Nephron progenitor cell (in vitro differentiated cells): Measurements from ENCODE around the gene FNIP2.
"Not testable (repeated sequence)": the region's sequence is repeated elsewhere in the genome, so short reads cannot be mapped to it uniquely, and the experiment has no call there.

Experiments used
- DNase-seq: peaks from one replicate; pipeline ENCODE4 v3.0.0; 2021
- H3K27ac Mint-ChIP-seq: 2 replicates; pipeline ENCODE4 v1.8.0; 2021; ENCODE audit warnings: mild to moderate bottlenecking, moderate library complexity, mixed read lengths
- H3K27me3 Mint-ChIP-seq: 2 replicates; pipeline ENCODE4 v1.8.0; 2021; ENCODE audit warnings: mild to moderate bottlenecking, low read depth, mixed read lengths; ENCODE audit not compliant: poor library complexity
- H3K36me3 Mint-ChIP-seq: 2 replicates; pipeline ENCODE4 v1.8.0; 2021; ENCODE audit warnings: low read depth, mixed read lengths
- H3K4me1 Mint-ChIP-seq: 2 replicates; pipeline ENCODE4 v1.8.0; 2021; ENCODE audit warnings: mixed read lengths
- H3K4me3 Mint-ChIP-seq: 2 replicates; pipeline ENCODE4 v1.8.0; 2021; ENCODE audit warnings: mild to moderate bottlenecking, moderate library complexity, mixed read lengths
- H3K9me3 Mint-ChIP-seq: 2 replicates; pipeline ENCODE4 v1.8.0; 2021; ENCODE audit warnings: mild to moderate bottlenecking, moderate library complexity, mixed read lengths
- TF ChIP-seq, protein P1 (sequence below): fragments of 200-600 bp; sonication (generic); IDR thresholded peaks from 2 replicates; pipeline ENCODE4 v1.5.0; 2021; ENCODE audit warnings: antibody characterized with exemption

Gene FNIP2

DNA sequence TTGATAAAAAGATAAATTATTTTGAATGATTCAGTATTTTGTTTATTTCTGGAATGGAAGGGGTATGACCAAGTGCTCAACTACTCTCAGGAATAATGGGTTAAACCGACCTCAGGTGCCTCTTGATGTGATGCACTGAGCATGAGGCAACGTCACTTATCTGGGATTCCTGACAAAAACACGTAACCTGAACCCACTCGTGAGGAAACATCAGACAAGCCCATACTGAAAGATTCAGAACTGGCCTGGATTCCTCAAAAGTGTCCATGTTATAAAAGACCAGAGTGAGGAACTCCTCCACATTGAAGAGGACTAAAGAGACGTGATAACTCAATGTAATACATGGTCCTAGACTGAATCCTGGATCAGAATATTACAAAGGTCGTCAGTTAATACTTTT, 144.0 kb downstream of the FNIP2 start:
- H3K27ac Mint-ChIP-seq: no peak overlapping the region
- DNase-seq: no peak
- peaks cover 4% of the 10 kb centered on the region for H3K4me1 Mint-ChIP-seq
- H3K9me3 Mint-ChIP-seq: peaks cover 4% of the 10 kb centered on the region
- H3K27me3 Mint-ChIP-seq: peaks cover 3% of the 10 kb centered on the region
- no peak overlapping the region for H3K4me3 Mint-ChIP-seq
- TF ChIP-seq, protein P1, sequence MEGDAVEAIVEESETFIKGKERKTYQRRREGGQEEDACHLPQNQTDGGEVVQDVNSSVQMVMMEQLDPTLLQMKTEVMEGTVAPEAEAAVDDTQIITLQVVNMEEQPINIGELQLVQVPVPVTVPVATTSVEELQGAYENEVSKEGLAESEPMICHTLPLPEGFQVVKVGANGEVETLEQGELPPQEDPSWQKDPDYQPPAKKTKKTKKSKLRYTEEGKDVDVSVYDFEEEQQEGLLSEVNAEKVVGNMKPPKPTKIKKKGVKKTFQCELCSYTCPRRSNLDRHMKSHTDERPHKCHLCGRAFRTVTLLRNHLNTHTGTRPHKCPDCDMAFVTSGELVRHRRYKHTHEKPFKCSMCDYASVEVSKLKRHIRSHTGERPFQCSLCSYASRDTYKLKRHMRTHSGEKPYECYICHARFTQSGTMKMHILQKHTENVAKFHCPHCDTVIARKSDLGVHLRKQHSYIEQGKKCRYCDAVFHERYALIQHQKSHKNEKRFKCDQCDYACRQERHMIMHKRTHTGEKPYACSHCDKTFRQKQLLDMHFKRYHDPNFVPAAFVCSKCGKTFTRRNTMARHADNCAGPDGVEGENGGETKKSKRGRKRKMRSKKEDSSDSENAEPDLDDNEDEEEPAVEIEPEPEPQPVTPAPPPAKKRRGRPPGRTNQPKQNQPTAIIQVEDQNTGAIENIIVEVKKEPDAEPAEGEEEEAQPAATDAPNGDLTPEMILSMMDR: no peak
- no peaks in the 10 kb centered on the region for H3K36me3 Mint-ChIP-seq

GRCh38 chr4:158913766-158914165, 144.9 kb downstream of the FNIP2 start:
- DNase-seq: no peak
- H3K27ac Mint-ChIP-seq: no peak overlapping the region
- TF ChIP-seq, protein P1: no peak
- H3K4me3 Mint-ChIP-seq: no peak overlapping the region
- H3K36me3 Mint-ChIP-seq: no peaks in the 10 kb centered on the region
- peaks cover 3% of the 10 kb centered on the region for H3K27me3 Mint-ChIP-seq
- H3K4me1 Mint-ChIP-seq: peaks cover 4% of the 10 kb centered on the region
- H3K9me3 Mint-ChIP-seq: peaks cover 4% of the 10 kb centered on the region

DNA sequence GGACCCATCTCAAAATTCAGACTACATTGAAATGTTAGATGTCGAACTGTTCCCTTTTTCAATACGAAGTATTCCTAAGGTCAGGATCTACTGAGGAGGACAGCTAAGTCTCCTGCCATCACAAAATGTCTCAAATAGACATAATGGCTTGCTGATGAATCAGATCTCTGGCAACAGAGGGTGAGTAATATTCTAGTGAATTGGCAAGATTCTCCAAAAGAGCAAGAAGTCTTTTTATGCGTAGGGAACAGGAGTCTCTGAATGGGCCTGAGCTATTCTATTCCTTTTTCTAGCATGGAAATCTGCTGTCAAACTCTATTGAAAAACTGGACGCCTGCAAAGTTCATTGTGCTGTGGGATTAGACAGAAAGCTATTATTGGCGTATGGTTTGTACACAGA, 145.4 kb downstream of the FNIP2 start:
- no peak for DNase-seq
- Mint-ChIP-seq H3K9me3 (peaks cover 4% of the 10 kb centered on the region), H3K36me3 (no peaks in the 10 kb centered on the region), H3K4me3 (no peak overlapping the region), H3K27me3 (peaks cover 3% of the 10 kb centered on the region), H3K4me1 (peaks cover 4% of the 10 kb centered on the region), H3K27ac (no peak overlapping the region)
- TF ChIP-seq, protein P1: no peak

- TF ChIP-seq, protein P1: no peak
- H3K9me3 Mint-ChIP-seq: peaks cover 11% of the 10 kb centered on the region
- H3K27me3 Mint-ChIP-seq: peaks cover 5% of the 10 kb centered on the region
- DNase-seq: no peak
- H3K4me1 Mint-ChIP-seq: peaks cover 4% of the 10 kb centered on the region
- no peak overlapping the region for H3K4me3 Mint-ChIP-seq
- no peak overlapping the region for H3K27ac Mint-ChIP-seq
- H3K36me3 Mint-ChIP-seq: peaks cover 3% of the 10 kb centered on the region
Observed at GRCh38 chr4:158915683-158916241, 146.9 kb downstream of the FNIP2 start.

DNA sequence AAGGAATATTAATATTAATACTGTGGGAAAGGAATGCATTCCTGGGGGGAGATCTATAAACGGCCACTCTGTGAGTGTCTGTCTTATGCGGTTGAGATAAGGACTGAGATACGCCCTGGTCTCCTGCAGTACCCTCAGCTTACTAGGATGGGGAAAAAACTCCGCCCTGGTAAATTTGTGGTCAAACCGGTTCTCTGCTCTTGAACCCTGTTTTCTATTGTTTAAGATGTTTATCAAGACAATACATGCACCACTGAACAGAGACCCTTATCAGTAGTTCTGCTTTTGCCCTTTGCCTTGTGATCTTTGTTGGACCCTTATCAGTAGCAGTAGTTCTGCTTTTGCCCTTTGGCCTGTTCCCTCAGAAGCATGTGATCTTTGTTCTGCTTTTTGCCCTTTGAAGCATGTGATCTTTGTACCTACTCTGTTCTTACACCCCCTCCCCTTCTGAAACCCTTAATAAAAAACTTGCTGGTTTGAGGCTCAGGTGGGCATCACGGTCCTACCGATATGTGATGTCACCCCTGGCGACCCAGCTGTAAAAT, 151.7 kb downstream of the FNIP2 start:
- H3K4me3 Mint-ChIP-seq, H3K4me1 Mint-ChIP-seq, DNase-seq, H3K27me3 Mint-ChIP-seq, H3K27ac Mint-ChIP-seq, H3K36me3 Mint-ChIP-seq: not testable (repeated sequence)
- H3K9me3 Mint-ChIP-seq: peaks cover 18% of the 10 kb centered on the region

DNA sequence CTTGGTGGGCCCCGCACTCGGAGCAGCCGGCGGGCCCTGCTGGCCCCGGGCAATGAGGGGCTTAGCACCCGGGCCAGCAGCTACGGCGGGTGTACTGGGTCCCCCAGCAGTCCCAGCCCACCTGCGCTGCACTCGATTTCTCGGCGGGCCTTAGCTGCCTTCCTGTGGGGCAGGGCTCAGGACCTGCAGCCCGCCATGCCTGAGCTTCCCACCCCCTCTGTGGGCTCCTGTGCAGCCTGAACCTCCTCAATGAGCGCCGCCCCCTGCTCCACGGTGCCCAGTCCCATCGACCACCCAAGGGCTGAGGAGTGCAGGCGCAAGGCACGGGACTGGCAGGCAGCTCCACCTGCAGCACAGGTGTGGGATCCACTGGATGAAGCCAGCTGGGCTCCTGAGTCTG, 158.9 kb downstream of the FNIP2 start:
- H3K36me3 Mint-ChIP-seq, H3K27ac Mint-ChIP-seq, H3K4me3 Mint-ChIP-seq, DNase-seq, H3K27me3 Mint-ChIP-seq, H3K4me1 Mint-ChIP-seq: not testable (repeated sequence)
- H3K9me3 Mint-ChIP-seq: peaks cover 20% of the 10 kb centered on the region

DNA sequence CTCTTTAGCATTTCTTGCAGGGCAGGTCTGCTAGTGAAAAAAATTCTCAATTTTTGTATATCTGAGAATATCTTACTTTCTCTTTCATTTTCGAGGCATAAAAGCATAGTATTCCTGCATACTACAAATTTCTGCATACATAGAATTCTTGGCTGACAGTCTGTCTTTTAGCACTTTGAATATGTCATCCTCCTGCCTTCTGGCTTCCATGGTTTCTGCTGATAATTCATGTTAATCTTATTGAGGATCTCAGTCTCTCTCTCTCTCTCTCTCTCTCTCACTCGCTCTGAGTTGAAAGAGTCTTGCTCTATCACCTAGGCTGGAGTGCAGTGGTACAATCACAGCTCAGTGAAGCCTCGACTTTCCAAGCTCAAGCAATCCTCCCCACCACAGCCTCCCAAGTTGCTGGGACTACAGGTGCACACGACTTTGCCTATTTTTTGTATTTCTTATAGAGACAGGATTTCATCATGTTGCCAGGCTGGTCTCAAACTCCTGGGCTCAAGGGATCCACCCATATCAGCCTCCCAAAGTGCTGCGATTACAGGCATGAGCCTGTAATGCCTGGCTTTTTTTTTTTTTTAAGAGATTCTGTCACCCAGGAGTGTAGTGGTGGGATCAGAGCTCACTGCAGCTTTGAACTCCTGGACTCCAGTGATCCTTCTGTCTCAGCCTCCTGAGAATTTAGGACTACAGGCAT, 161.3 kb downstream of the FNIP2 start:
- no peaks in the 10 kb centered on the region for H3K4me1 Mint-ChIP-seq
- no peaks in the 10 kb centered on the region for H3K27me3 Mint-ChIP-seq
- no peak for DNase-seq
- no peaks in the 10 kb centered on the region for H3K36me3 Mint-ChIP-seq
- H3K9me3 Mint-ChIP-seq: peaks cover 20% of the 10 kb centered on the region
- peak overlapping the region; percentile 80 for H3K27ac Mint-ChIP-seq
- TF ChIP-seq, protein P1: no peak
- no peak overlapping the region for H3K4me3 Mint-ChIP-seq
